ENCODE data around the gene NBDY.

The NBDY gene

GRCh38 chrX:56785442-56785841 lies 56.4 kb downstream of the NBDY start:
- no peak for DNase-seq (ENCODE audit: low read depth in 2 of 2)

GRCh38 chrX:56786889-56787733 lies 58.1 kb downstream of the NBDY start:
- DNase-seq (ENCODE audit: low read depth in 2 of 2) = no peak

- no peak for DNase-seq (ENCODE audit: low read depth in 2 of 2)
These were observed 58.7 kb downstream of the NBDY start for GRCh38 chrX:56787734-56788152.

GRCh38 chrX:56788229-56788628 lies 59.2 kb downstream of the NBDY start:
- DNase-seq (ENCODE audit: low read depth in 2 of 2) = no peak

GRCh38 chrX:56788717-56789122 lies 59.7 kb downstream of the NBDY start:
- DNase-seq (ENCODE audit: low read depth in 2 of 2) = no peak

GRCh38 chrX:56789518-56790070 lies 60.6 kb downstream of the NBDY start:
- DNase-seq (ENCODE audit: low read depth in 2 of 2) = no peak

- no peak for DNase-seq (ENCODE audit: low read depth in 2 of 2)
These were observed 61.7 kb downstream of the NBDY start for GRCh38 chrX:56790778-56791177.

- no peak for DNase-seq (ENCODE audit: low read depth in 2 of 2)
These were observed 62.4 kb downstream of the NBDY start for GRCh38 chrX:56791456-56791855.

- no peak for DNase-seq (ENCODE audit: low read depth in 2 of 2)
These were observed 63.4 kb downstream of the NBDY start for GRCh38 chrX:56792270-56793111.

GRCh38 chrX:56793112-56793430 lies 64.0 kb downstream of the NBDY start:
- DNase-seq (ENCODE audit: low read depth in 2 of 2) = no peak

- DNase-seq (ENCODE audit: low read depth in 2 of 2) = no peak
These were observed 64.7 kb downstream of the NBDY start for GRCh38 chrX:56793521-56794320.

GRCh38 chrX:56794404-56795230 lies 65.6 kb downstream of the NBDY start:
- no peak for DNase-seq (ENCODE audit: low read depth in 2 of 2)

- no peak for DNase-seq (ENCODE audit: low read depth in 2 of 2)
These were observed 66.3 kb downstream of the NBDY start for GRCh38 chrX:56795309-56795868.

- no peak for DNase-seq (ENCODE audit: low read depth in 2 of 2)
These were observed 67.8 kb downstream of the NBDY start for GRCh38 chrX:56796641-56797395.

- no peak for DNase-seq (ENCODE audit: low read depth in 2 of 2)
These were observed 68.7 kb downstream of the NBDY start for GRCh38 chrX:56797574-56798338.

GRCh38 chrX:56798339-56798711 lies 69.3 kb downstream of the NBDY start:
- no peak for DNase-seq (ENCODE audit: low read depth in 2 of 2)

- DNase-seq (ENCODE audit: low read depth in 2 of 2) = no peak
These were observed 70.1 kb downstream of the NBDY start for GRCh38 chrX:56798866-56799758.

- no peak for DNase-seq (ENCODE audit: low read depth in 2 of 2)
These were observed 71.3 kb downstream of the NBDY start for GRCh38 chrX:56800307-56800706.
